22Rv1 (cell line): Measurements from ENCODE around the gene VPS13D.

Experiments used
- H3K27ac ChIP-seq: fragments of 450-650 bp; 2 replicates; pipeline ENCODE4 v1.5.1; 2017
- CTCF ChIP-seq: fragments of 450-650 bp; IDR thresholded peaks from 2 replicates; pipeline ENCODE4 v1.5.1; 2017; ENCODE audit warnings: mild to moderate bottlenecking
- ZFX ChIP-seq: fragments of 450-650 bp; IDR thresholded peaks from 2 replicates; pipeline ENCODE4 v1.6.1; 2017; ENCODE audit warnings: antibody characterized with exemption, borderline replicate concordance

Gene VPS13D

GRCh38 chr1:12556957-12557935, 327.4 kb downstream of the VPS13D start:
- no peak overlapping the region for H3K27ac ChIP-seq
- TF ChIP-seq CTCF, result no peak

GRCh38 chr1:12561121-12561520, 331.3 kb downstream of the VPS13D start:
- TF ChIP-seq ZFX (no peak), CTCF (no peak)
- H3K27ac ChIP-seq, result no peak overlapping the region
